GM23338 (cell line): ENCODE results near the gene COMP. TPM values are rescaled to one million over a fixed set of nuclear protein-coding genes. Genes with fewer than 3 reads are reported as not detected.

Experiments
- ATAC-seq: fragments of 200-7000 bp; cut with Tn5 transposase; 3 replicates; pipeline ENCODE4 v1.9.1; 2020
- DNase-seq: peaks from one replicate; pipeline ENCODE4 v3.0.0-alpha.2; 2015; ENCODE audit warnings: low spot score
- H2AFZ ChIP-seq: fragments of 200-600 bp; sonication (generic); 2 replicates; pipeline ENCODE4 v1.8.0; 2016; ENCODE audit warnings: antibody characterized with exemption, mild to moderate bottlenecking, moderate library complexity
- H3F3A ChIP-seq: fragments of 200-600 bp; sonication (generic); replicated peaks from 2 replicates; pipeline ENCODE4 v1.8.0; 2017; ENCODE audit warnings: antibody characterized with exemption, mixed run types, low read depth
- H3K27ac ChIP-seq: fragments of 200-600 bp; sonication (generic); 2 replicates; pipeline ENCODE4 v1.6.1; 2016; ENCODE audit warnings: low read depth
- H3K27me3 ChIP-seq: fragments of 200-600 bp; sonication (generic); 2 replicates; pipeline ENCODE4 v1.8.0; 2016; ENCODE audit warnings: mild to moderate bottlenecking, mixed run types, moderate library complexity; ENCODE audit not compliant: insufficient read depth
- H3K36me3 ChIP-seq: fragments of 200-600 bp; sonication (generic); 2 replicates; pipeline ENCODE4 v1.8.0; 2016; ENCODE audit warnings: mild to moderate bottlenecking; ENCODE audit not compliant: insufficient read depth
- H3K4me1 ChIP-seq: fragments of 200-600 bp; sonication (generic); 2 replicates; pipeline ENCODE4 v1.8.0; 2016; ENCODE audit warnings: mild to moderate bottlenecking, moderate library complexity; ENCODE audit not compliant: insufficient read depth
- H3K4me2 ChIP-seq: fragments of 200-600 bp; sonication (generic); 2 replicates; pipeline ENCODE4 v1.7.1; 2017; ENCODE audit warnings: mixed run types
- H3K4me3 ChIP-seq: fragments of 200-600 bp; sonication (generic); 2 replicates; pipeline ENCODE4 v1.6.1; 2016; ENCODE audit warnings: mixed run types
- H3K79me2 ChIP-seq: fragments of 200-600 bp; sonication (generic); replicated peaks from 2 replicates; pipeline ENCODE4 v1.8.0; 2017; ENCODE audit warnings: mild to moderate bottlenecking; ENCODE audit not compliant: insufficient read depth
- H3K9me2 ChIP-seq: fragments of 200-600 bp; sonication (generic); 2 replicates; pipeline ENCODE4 v1.8.0; 2017; ENCODE audit not compliant: insufficient read depth
- H4K20me1 ChIP-seq: fragments of 200-600 bp; sonication (generic); replicated peaks from 2 replicates; pipeline ENCODE4 v1.8.0; 2017; ENCODE audit warnings: mild to moderate bottlenecking; ENCODE audit not compliant: insufficient read depth
- H3K27ac Mint-ChIP-seq: 2 replicates; pipeline ENCODE4 v1.8.0; 2020; ENCODE audit warnings: inconsistent platforms, mild to moderate bottlenecking, moderate library complexity, mixed read lengths
- H3K27me3 Mint-ChIP-seq: 3 replicates; pipeline ENCODE4 v1.8.0; 2022; ENCODE audit warnings: low read depth, mild to moderate bottlenecking, moderate library complexity, mixed read lengths, inconsistent platforms; ENCODE audit not compliant: insufficient read depth, poor library complexity
- H3K36me3 Mint-ChIP-seq: 3 replicates; pipeline ENCODE4 v1.8.0; 2021; ENCODE audit warnings: low read depth, mild to moderate bottlenecking, inconsistent platforms, moderate library complexity, mixed read lengths
- H3K4me1 Mint-ChIP-seq: 3 replicates; pipeline ENCODE4 v1.8.0; 2020; ENCODE audit warnings: mild to moderate bottlenecking, inconsistent platforms, mixed read lengths
- H3K4me3 Mint-ChIP-seq: 3 replicates; pipeline ENCODE4 v1.8.0; 2021; ENCODE audit warnings: moderate library complexity, mild to moderate bottlenecking, inconsistent platforms, mixed read lengths
- H3K9me3 Mint-ChIP-seq: 3 replicates; pipeline ENCODE4 v1.8.0; 2020; ENCODE audit warnings: moderate library complexity, mild to moderate bottlenecking, inconsistent platforms, mixed read lengths
- CREB1 ChIP-seq: fragments of 250-450 bp; sonication (Bioruptor Pico); IDR thresholded peaks from 2 replicates; pipeline ENCODE4 v1.5.0; 2020; ENCODE audit warnings: low read depth, mild to moderate bottlenecking, moderate library complexity
- EZH2 ChIP-seq: fragments of 200-600 bp; sonication (generic); IDR thresholded peaks from one replicate; pipeline ENCODE4 v1.8.0; 2017; ENCODE audit warnings: antibody characterized with exemption, mild to moderate bottlenecking, low read depth; ENCODE audit not compliant: unreplicated experiment
- EZH2phosphoT487 ChIP-seq: fragments of 200-600 bp; sonication (generic); IDR thresholded peaks from one replicate; pipeline ENCODE4 v1.8.1; 2018; ENCODE audit warnings: antibody characterized with exemption; ENCODE audit not compliant: unreplicated experiment
- JUNB ChIP-seq: IDR thresholded peaks from one replicate; pipeline ENCODE4 v1.6.1; 2016; ENCODE audit warnings: antibody characterized with exemption; ENCODE audit not compliant: unreplicated experiment
- NANOG ChIP-seq: IDR thresholded peaks from 2 replicates; pipeline ENCODE4 v1.6.1; 2016; ENCODE audit warnings: antibody characterized with exemption, borderline replicate concordance
- POLR2AphosphoS5 ChIP-seq: IDR thresholded peaks from 2 replicates; pipeline ENCODE4 v1.6.1; 2016; ENCODE audit warnings: antibody characterized with exemption, low read depth
- STAT1 ChIP-seq: IDR thresholded peaks from one replicate; pipeline ENCODE4 v1.6.1; 2016; ENCODE audit warnings: antibody characterized with exemption; ENCODE audit not compliant: unreplicated experiment
- ZNF114 ChIP-seq: fragments of 250-450 bp; sonication (Bioruptor Pico); IDR thresholded peaks from 2 replicates; pipeline ENCODE4 v1.5.0; 2020; ENCODE audit warnings: mild to moderate bottlenecking, moderate library complexity
- ZNF331 ChIP-seq: fragments of 250-450 bp; sonication (Bioruptor Pico); IDR thresholded peaks from 2 replicates; pipeline ENCODE4 v1.5.0; 2020; ENCODE audit warnings: low read depth, mild to moderate bottlenecking, moderate library complexity
- polyA plus RNA-seq: library from polyadenylated mRNA; unstranded; fragments of >200 nt; fragmentation: Nextera tagmentation; extraction: Ambion mirVana; gene quantifications from 2 replicates; pipeline ENCODE4 v1.2.1, GENCODE V29; 2016
- total RNA-seq: library from RNA; depleted of rRNA; stranded (reverse); fragments of >200 nt; shearing (Covaris generic); gene quantifications from 2 replicates; pipeline ENCODE4 v1.2.3, GENCODE V29; 2014
- TF ChIP-seq, protein P1 (sequence below): IDR thresholded peaks from 2 replicates; pipeline ENCODE4 v1.6.1; 2016; ENCODE audit warnings: antibody characterized with exemption
- TF ChIP-seq, protein P2 (sequence below): IDR thresholded peaks from one replicate; pipeline ENCODE4 v1.6.1; 2018; ENCODE audit warnings: antibody characterized with exemption; ENCODE audit not compliant: unreplicated experiment
- TF ChIP-seq, protein P3 (sequence below): fragments of 250-450 bp; sonication (Bioruptor Pico); IDR thresholded peaks from 2 replicates; pipeline ENCODE4 v1.5.0; 2020; ENCODE audit warnings: mild to moderate bottlenecking, moderate library complexity
- TF ChIP-seq, protein P4 (sequence below), 2 experiments: fragments of 200-600 bp in 1 of 2; sonication (generic) in 1 of 2; conservative IDR thresholded peaks; 2 replicates each; pipeline versions ENCODE4 v1.5.1 to v1.6.1; 2016 to 2017; ENCODE audit warnings: antibody characterized with exemption in 2 of 2, low read depth in 2 of 2, mild to moderate bottlenecking in 2 of 2, moderate library complexity in 1 of 2

Gene COMP
- total and polyA plus RNA-seq, 2 experiments from 2014 or later = 0.58 to 0.63 TPM

DNA sequence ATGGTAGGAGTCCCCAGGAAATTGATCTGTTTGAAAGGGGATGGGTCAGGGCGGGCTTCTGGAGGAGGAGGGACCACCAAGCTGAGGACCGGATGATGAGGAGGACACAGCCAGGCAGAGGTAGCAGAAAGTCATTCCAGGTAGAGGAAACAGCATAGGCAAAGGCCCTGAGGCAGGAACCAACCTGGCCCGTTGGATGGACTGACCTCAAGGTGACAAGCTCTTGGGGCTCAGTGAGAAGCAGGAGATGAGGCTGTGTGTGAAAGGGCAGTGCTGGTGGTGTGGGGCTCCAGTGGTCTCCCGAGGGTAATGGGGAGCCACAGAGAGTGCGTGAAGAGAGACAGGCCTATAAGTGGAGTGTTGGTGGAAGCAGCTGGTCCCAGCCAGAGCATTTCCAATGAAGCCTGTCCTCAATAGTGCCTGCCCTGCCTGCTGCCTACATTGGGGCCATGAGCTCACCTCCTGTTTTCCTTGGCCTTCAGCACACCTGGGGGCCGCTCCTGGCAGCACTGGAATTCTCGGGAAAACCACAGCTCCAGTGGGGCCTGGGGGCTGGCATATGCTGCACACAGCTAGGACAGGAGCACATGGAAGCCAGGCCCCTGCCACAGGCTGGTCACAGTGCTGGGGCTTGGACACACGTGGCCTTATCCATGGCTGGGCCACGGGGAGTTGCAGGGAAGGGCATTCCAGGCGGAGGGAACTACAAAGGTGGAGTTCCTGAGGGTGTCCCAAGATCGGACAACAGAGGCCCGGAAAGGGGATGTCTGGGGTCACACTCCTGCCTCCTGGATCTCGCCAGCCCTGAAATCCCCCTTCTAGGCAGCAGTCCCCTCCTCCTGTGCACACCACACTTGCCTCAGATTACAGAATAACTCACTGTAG, 2.3 kb upstream of the COMP start:
- Mint-ChIP-seq H3K4me3 (no peak overlapping the region; the same call in 2 of the 3 replicates), H3K36me3 (no peaks in the 10 kb centered on the region; the same call in 2 of the 3 replicates), H3K9me3 (no peaks in the 10 kb centered on the region; the same call in 1 of the 3 replicates), H3K27ac (no peak overlapping the region), H3K4me1 (peaks cover 7% of the 10 kb centered on the region), H3K27me3 (peaks cover 75% of the 10 kb centered on the region)
- no peak for TF ChIP-seq ZNF331 (CRISPR knock-in tag)
- TF ChIP-seq STAT1 = no peak
- no peak for TF ChIP-seq NANOG
- TF ChIP-seq EZH2phosphoT487 = no peak
- TF ChIP-seq POLR2AphosphoS5 = no peak
- no peak for TF ChIP-seq EZH2
- TF ChIP-seq, protein P1, sequence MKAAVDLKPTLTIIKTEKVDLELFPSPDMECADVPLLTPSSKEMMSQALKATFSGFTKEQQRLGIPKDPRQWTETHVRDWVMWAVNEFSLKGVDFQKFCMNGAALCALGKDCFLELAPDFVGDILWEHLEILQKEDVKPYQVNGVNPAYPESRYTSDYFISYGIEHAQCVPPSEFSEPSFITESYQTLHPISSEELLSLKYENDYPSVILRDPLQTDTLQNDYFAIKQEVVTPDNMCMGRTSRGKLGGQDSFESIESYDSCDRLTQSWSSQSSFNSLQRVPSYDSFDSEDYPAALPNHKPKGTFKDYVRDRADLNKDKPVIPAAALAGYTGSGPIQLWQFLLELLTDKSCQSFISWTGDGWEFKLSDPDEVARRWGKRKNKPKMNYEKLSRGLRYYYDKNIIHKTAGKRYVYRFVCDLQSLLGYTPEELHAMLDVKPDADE = no peak
- TF ChIP-seq CREB1 = no peak
- TF ChIP-seq, protein P2, sequence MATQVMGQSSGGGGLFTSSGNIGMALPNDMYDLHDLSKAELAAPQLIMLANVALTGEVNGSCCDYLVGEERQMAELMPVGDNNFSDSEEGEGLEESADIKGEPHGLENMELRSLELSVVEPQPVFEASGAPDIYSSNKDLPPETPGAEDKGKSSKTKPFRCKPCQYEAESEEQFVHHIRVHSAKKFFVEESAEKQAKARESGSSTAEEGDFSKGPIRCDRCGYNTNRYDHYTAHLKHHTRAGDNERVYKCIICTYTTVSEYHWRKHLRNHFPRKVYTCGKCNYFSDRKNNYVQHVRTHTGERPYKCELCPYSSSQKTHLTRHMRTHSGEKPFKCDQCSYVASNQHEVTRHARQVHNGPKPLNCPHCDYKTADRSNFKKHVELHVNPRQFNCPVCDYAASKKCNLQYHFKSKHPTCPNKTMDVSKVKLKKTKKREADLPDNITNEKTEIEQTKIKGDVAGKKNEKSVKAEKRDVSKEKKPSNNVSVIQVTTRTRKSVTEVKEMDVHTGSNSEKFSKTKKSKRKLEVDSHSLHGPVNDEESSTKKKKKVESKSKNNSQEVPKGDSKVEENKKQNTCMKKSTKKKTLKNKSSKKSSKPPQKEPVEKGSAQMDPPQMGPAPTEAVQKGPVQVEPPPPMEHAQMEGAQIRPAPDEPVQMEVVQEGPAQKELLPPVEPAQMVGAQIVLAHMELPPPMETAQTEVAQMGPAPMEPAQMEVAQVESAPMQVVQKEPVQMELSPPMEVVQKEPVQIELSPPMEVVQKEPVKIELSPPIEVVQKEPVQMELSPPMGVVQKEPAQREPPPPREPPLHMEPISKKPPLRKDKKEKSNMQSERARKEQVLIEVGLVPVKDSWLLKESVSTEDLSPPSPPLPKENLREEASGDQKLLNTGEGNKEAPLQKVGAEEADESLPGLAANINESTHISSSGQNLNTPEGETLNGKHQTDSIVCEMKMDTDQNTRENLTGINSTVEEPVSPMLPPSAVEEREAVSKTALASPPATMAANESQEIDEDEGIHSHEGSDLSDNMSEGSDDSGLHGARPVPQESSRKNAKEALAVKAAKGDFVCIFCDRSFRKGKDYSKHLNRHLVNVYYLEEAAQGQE = no peak
- TF ChIP-seq, protein P3, sequence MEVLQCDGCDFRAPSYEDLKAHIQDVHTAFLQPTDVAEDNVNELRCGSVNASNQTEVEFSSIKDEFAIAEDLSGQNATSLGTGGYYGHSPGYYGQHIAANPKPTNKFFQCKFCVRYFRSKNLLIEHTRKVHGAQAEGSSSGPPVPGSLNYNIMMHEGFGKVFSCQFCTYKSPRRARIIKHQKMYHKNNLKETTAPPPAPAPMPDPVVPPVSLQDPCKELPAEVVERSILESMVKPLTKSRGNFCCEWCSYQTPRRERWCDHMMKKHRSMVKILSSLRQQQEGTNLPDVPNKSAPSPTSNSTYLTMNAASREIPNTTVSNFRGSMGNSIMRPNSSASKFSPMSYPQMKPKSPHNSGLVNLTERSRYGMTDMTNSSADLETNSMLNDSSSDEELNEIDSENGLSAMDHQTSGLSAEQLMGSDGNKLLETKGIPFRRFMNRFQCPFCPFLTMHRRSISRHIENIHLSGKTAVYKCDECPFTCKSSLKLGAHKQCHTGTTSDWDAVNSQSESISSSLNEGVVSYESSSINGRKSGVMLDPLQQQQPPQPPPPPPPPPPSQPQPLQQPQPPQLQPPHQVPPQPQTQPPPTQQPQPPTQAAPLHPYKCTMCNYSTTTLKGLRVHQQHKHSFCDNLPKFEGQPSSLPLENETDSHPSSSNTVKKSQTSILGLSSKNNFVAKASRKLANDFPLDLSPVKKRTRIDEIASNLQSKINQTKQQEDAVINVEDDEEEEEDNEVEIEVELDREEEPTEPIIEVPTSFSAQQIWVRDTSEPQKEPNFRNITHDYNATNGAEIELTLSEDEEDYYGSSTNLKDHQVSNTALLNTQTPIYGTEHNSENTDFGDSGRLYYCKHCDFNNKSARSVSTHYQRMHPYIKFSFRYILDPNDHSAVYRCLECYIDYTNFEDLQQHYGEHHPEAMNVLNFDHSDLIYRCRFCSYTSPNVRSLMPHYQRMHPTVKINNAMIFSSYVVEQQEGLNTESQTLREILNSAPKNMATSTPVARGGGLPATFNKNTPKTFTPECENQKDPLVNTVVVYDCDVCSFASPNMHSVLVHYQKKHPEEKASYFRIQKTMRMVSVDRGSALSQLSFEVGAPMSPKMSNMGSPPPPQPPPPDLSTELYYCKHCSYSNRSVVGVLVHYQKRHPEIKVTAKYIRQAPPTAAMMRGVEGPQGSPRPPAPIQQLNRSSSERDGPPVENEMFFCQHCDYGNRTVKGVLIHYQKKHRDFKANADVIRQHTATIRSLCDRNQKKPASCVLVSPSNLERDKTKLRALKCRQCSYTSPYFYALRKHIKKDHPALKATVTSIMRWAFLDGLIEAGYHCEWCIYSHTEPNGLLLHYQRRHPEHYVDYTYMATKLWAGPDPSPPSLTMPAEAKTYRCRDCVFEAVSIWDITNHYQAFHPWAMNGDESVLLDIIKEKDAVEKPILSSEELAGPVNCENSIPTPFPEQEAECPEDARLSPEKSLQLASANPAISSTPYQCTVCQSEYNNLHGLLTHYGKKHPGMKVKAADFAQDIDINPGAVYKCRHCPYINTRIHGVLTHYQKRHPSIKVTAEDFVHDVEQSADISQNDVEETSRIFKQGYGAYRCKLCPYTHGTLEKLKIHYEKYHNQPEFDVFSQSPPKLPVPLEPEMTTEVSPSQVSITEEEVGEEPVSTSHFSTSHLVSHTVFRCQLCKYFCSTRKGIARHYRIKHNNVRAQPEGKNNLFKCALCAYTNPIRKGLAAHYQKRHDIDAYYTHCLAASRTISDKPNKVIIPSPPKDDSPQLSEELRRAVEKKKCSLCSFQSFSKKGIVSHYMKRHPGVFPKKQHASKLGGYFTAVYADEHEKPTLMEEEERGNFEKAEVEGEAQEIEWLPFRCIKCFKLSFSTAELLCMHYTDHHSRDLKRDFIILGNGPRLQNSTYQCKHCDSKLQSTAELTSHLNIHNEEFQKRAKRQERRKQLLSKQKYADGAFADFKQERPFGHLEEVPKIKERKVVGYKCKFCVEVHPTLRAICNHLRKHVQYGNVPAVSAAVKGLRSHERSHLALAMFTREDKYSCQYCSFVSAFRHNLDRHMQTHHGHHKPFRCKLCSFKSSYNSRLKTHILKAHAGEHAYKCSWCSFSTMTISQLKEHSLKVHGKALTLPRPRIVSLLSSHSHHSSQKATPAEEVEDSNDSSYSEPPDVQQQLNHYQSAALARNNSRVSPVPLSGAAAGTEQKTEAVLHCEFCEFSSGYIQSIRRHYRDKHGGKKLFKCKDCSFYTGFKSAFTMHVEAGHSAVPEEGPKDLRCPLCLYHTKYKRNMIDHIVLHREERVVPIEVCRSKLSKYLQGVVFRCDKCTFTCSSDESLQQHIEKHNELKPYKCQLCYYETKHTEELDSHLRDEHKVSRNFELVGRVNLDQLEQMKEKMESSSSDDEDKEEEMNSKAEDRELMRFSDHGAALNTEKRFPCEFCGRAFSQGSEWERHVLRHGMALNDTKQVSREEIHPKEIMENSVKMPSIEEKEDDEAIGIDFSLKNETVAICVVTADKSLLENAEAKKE (CRISPR knock-in tag) = no peak
- no peak for TF ChIP-seq ZNF114 (CRISPR knock-in tag)
- TF ChIP-seq, protein P4, sequence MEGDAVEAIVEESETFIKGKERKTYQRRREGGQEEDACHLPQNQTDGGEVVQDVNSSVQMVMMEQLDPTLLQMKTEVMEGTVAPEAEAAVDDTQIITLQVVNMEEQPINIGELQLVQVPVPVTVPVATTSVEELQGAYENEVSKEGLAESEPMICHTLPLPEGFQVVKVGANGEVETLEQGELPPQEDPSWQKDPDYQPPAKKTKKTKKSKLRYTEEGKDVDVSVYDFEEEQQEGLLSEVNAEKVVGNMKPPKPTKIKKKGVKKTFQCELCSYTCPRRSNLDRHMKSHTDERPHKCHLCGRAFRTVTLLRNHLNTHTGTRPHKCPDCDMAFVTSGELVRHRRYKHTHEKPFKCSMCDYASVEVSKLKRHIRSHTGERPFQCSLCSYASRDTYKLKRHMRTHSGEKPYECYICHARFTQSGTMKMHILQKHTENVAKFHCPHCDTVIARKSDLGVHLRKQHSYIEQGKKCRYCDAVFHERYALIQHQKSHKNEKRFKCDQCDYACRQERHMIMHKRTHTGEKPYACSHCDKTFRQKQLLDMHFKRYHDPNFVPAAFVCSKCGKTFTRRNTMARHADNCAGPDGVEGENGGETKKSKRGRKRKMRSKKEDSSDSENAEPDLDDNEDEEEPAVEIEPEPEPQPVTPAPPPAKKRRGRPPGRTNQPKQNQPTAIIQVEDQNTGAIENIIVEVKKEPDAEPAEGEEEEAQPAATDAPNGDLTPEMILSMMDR (conservative IDR thresholded peaks at IDR 0.05; ENCODE audit: low read depth in 2 of 2) = no peak
- no peak for TF ChIP-seq JUNB
- Histone ChIP-seq H3K36me3 (no peaks in the 10 kb centered on the region), H4K20me1 (peaks cover 11% of the 10 kb centered on the region), H3K27ac (no peak overlapping the region), H3K4me2 (no peak overlapping the region), H3K9me2 (no peaks in the 10 kb centered on the region), H3K4me3 (no peak overlapping the region), H3K79me2 (no peaks in the 10 kb centered on the region), H3K27me3 (peaks cover 100% of the 10 kb centered on the region), H2AFZ (no peak overlapping the region), H3K4me1 (peaks cover 9% of the 10 kb centered on the region; the same call in 1 of the 2 replicates), H3F3A (0 out of 2 replicates have a peak, but pooled peaks cover 2% of the 10 kb centered on the region)
- ATAC-seq = no peak
- DNase-seq = no peak
